Measurements from ENCODE around the gene TNIK.
A peak's percentile ranks its signal among the peaks of the same experiment; 100 is the strongest.

The TNIK gene

GRCh38 chr3:171285287-171285686 is 174.9 kb downstream of the TNIK start:
- Histone ChIP-seq H3K4me1 (ENCODE audit: insufficient read depth, low read length, poor library complexity, severe bottlenecking) (peaks cover 21% of the 10 kb centered on the region), H3K27me3 (ENCODE audit: insufficient read depth, low read length, poor library complexity, severe bottlenecking) (no peaks in the 10 kb centered on the region), H3K9me3 (ENCODE audit: insufficient read depth, low read depth, low read length) (no peaks in the 10 kb centered on the region), H3K9ac (ENCODE audit: low read depth, low read length, poor library complexity, severe bottlenecking) (no peak overlapping the region), H3K9me2 (replicated peaks; ENCODE audit: low read depth, low read length) (no peaks in the 10 kb centered on the region), H3F3A (ENCODE audit: low read depth) (no peaks in the 10 kb centered on the region), H3K79me2 (ENCODE audit: insufficient read depth, low read length) (peaks cover 74% of the 10 kb centered on the region), H3K4me3 (ENCODE audit: low read length, poor library complexity, severe bottlenecking) (no peak overlapping the region), H4K20me1 (ENCODE audit: insufficient read depth, low read length, poor library complexity, severe bottlenecking) (peaks cover 4% of the 10 kb centered on the region), H3K36me3 (ENCODE audit: insufficient read depth, low read length) (no peaks in the 10 kb centered on the region), H3K4me2 (ENCODE audit: low read depth, low read length, poor library complexity, severe bottlenecking) (no peak overlapping the region), H2AFZ (ENCODE audit: low read length) (no peak overlapping the region)
- TF ChIP-seq CTCF (conservative IDR thresholded peaks at IDR 0.05; ENCODE audit: low read length) (no peak), EZH2phosphoT487 (IDR thresholded peaks at IDR 0.05; ENCODE audit: borderline replicate concordance) (no peak)

GRCh38 chr3:171284308-171285075 is 175.7 kb downstream of the TNIK start:
- Histone ChIP-seq H3K9me2 (replicated peaks; ENCODE audit: low read depth, low read length) (no peaks in the 10 kb centered on the region), H3K9ac (ENCODE audit: low read depth, low read length, poor library complexity, severe bottlenecking) (no peak overlapping the region), H3K79me2 (ENCODE audit: insufficient read depth, low read length) (peaks cover 75% of the 10 kb centered on the region), H3F3A (ENCODE audit: low read depth) (no peaks in the 10 kb centered on the region), H2AFZ (ENCODE audit: low read length) (no peak overlapping the region), H3K9me3 (ENCODE audit: insufficient read depth, low read depth, low read length) (no peaks in the 10 kb centered on the region), H3K36me3 (ENCODE audit: insufficient read depth, low read length) (no peaks in the 10 kb centered on the region), H3K4me2 (ENCODE audit: low read depth, low read length, poor library complexity, severe bottlenecking) (peak overlapping the region; percentile 17), H3K4me1 (ENCODE audit: insufficient read depth, low read length, poor library complexity, severe bottlenecking) (peaks cover 21% of the 10 kb centered on the region), H3K27me3 (ENCODE audit: insufficient read depth, low read length, poor library complexity, severe bottlenecking) (no peaks in the 10 kb centered on the region), H3K4me3 (ENCODE audit: low read length, poor library complexity, severe bottlenecking) (no peak overlapping the region), H4K20me1 (ENCODE audit: insufficient read depth, low read length, poor library complexity, severe bottlenecking) (peaks cover 4% of the 10 kb centered on the region)
- TF ChIP-seq CTCF (conservative IDR thresholded peaks at IDR 0.05; ENCODE audit: low read length) (no peak), EZH2phosphoT487 (IDR thresholded peaks at IDR 0.05; ENCODE audit: borderline replicate concordance) (no peak)

GRCh38 chr3:171283848-171284222 is 176.4 kb downstream of the TNIK start:
- peaks cover 21% of the 10 kb centered on the region for H3K4me1 ChIP-seq (ENCODE audit: insufficient read depth, low read length, poor library complexity, severe bottlenecking)
- no peaks in the 10 kb centered on the region for H3K9me3 ChIP-seq (ENCODE audit: insufficient read depth, low read depth, low read length)

More at GRCh38 chr3:171283848-171284222, 176.4 kb downstream of the TNIK start:
- Histone ChIP-seq H3K79me2 (ENCODE audit: insufficient read depth, low read length) (peaks cover 72% of the 10 kb centered on the region), H2AFZ (ENCODE audit: low read length) (no peak overlapping the region), H3K9me2 (replicated peaks; ENCODE audit: low read depth, low read length) (no peaks in the 10 kb centered on the region), H3K4me2 (ENCODE audit: low read depth, low read length, poor library complexity, severe bottlenecking) (peak overlapping the region; percentile 17), H4K20me1 (ENCODE audit: insufficient read depth, low read length, poor library complexity, severe bottlenecking) (peaks cover 4% of the 10 kb centered on the region), H3K27me3 (ENCODE audit: insufficient read depth, low read length, poor library complexity, severe bottlenecking) (no peaks in the 10 kb centered on the region), H3F3A (ENCODE audit: low read depth) (no peaks in the 10 kb centered on the region), H3K9ac (ENCODE audit: low read depth, low read length, poor library complexity, severe bottlenecking) (no peak overlapping the region), H3K36me3 (ENCODE audit: insufficient read depth, low read length) (no peaks in the 10 kb centered on the region), H3K4me3 (ENCODE audit: low read length, poor library complexity, severe bottlenecking) (no peak overlapping the region)
- no peak for TF ChIP-seq EZH2phosphoT487 (IDR thresholded peaks at IDR 0.05; ENCODE audit: borderline replicate concordance)
- no peak for TF ChIP-seq CTCF (conservative IDR thresholded peaks at IDR 0.05; ENCODE audit: low read length)

Data from Loucy (cell line).